Measurements from ENCODE around the gene ZNF576. TPM values are rescaled to one million over a fixed set of nuclear protein-coding genes. Genes with fewer than 3 reads are reported as not detected.
A peak's percentile ranks its signal among the peaks of the same experiment; 100 is the strongest.

Gene ZNF576
- total and polyA plus RNA-seq, 2 donors (not counting 3 experiments of a cell fraction or from before 2014, with no cell fraction given): 19.5 to 27.7 TPM

GRCh38 chr19:43592800-43593350, 3.5 kb upstream of the ZNF576 start:
- Histone ChIP-seq H3K4me3 (replicated peaks in 1 of 3; ENCODE audit: insufficient read depth in 1 of 3, low read depth in 1 of 3, low read length in 3 of 3) (no peak overlapping the region), H3K9me3 (replicated peaks; ENCODE audit: control insufficient read depth, insufficient read depth, low read length) (no peaks in the 10 kb centered on the region), H3K4me1 (ENCODE audit: control insufficient read depth, extremely low read depth, insufficient read depth, low read length) (peaks cover 18% of the 10 kb centered on the region), H3K9ac (replicated peaks; ENCODE audit: extremely low read depth, insufficient read depth, low read length) (no peak overlapping the region), H2AFZ (ENCODE audit: low read depth, low read length) (no peak overlapping the region), H3K79me2 (ENCODE audit: control insufficient read depth, insufficient read depth, low read length) (peaks cover 33% of the 10 kb centered on the region), H4K20me1 (replicated peaks; ENCODE audit: control insufficient read depth, extremely low read depth, insufficient read depth, low read length) (no peaks in the 10 kb centered on the region), H3K36me3 (ENCODE audit: control insufficient read depth in 2 of 2, extremely low read depth in 1 of 2, insufficient read depth in 2 of 2, low read length in 2 of 2) (peaks cover 9 to 27% of the 10 kb centered on the region in 2 experiments), H3K9me1 (replicated peaks; ENCODE audit: control insufficient read depth, extremely low read depth, insufficient read depth, low read length) (no peaks in the 10 kb centered on the region), H3K27me3 (ENCODE audit: control insufficient read depth in 2 of 2, insufficient read depth in 2 of 2, low read length in 2 of 2) (no peaks in the 10 kb centered on the region), H3K4me2 (ENCODE audit: insufficient read depth, low read length) (no peak overlapping the region), H3K27ac (ENCODE audit: insufficient read depth, low read depth, low read length) (no peak overlapping the region)
- no peak for FAIRE-seq
- no peak for DNase-seq (ENCODE audit: low read depth, low spot score)
- ChIA-PET POLR2A (no interaction called here), CTCF (interaction anchor here (0.5 to 5.7 kb wide), 3 partner anchors 38 to 146 kb away, joined by 3 to 158 read pairs (median 4); no protein-coding TSS in a partner anchor)
- dilution Hi-C loops (cut with MboI; ENCODE audit: extremely low pct_ligation_motif_present, low sequenced_read_pairs) (no loop called here), intact Hi-C loops (cut with micrococcal nuclease) (no loop called here)
- TF ChIP-seq GATA2 (IDR thresholded peaks at IDR 0.05; ENCODE audit: insufficient read depth, insufficient read length, low read depth, low read length): no peak
- no TSS peak for BruUV-seq (replicated peaks)

DNA sequence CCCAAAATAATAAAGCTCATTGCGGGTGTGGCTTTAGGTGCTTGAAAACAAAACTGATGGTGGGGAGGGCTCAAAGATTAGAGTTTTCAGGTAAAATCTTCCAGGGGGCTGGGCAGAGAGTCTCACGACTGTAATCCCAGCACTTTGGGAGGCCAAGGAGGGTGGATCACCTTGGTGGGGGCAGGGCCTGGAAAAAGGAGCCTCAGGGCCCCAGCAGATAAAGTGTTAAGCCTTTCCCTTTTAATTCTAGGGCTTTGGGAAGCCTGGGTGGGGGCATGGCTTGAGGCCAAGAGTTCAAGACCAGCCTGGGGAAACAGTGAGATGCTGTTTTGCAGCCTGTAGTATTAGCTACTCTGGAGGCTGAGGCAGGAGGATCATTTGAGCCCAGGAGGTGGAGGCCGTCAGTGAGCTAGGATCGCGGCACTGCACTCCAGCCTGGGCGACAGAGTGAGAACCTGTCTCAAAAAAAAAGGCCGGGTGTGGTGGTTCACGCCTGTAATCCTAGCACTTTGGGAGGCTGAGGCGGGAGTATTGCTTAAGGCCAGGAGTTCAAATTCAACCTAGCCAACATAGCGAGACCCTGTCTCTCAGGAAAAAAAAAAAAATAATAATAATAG, 2.2 kb upstream of the ZNF576 start:
- no peaks in the 10 kb centered on the region for H3K9me1 ChIP-seq (replicated peaks; ENCODE audit: control insufficient read depth, extremely low read depth, insufficient read depth, low read length)
- H2AFZ ChIP-seq (ENCODE audit: low read depth, low read length): no peak overlapping the region
- no peaks in the 10 kb centered on the region for H3K9me3 ChIP-seq (replicated peaks; ENCODE audit: control insufficient read depth, insufficient read depth, low read length)
- TF ChIP-seq POLR2A (IDR thresholded peaks at IDR 0.05; ENCODE audit: low read depth, low read length): no peak
- TF ChIP-seq MYC (IDR thresholded peaks at IDR 0.05; ENCODE audit: low read depth, low read length): no peak
- no peak for TF ChIP-seq JUN (IDR thresholded peaks at IDR 0.05; ENCODE audit: borderline replicate concordance, insufficient read depth, insufficient read length, low read depth)
- TF ChIP-seq GATA2 (IDR thresholded peaks at IDR 0.05; ENCODE audit: insufficient read depth, insufficient read length, low read depth, low read length): no peak
- TF ChIP-seq MAX (IDR thresholded peaks at IDR 0.05; ENCODE audit: insufficient read depth, insufficient read length): no peak
- no peak for TF ChIP-seq POLR2AphosphoS5 (IDR thresholded peaks at IDR 0.05; ENCODE audit: insufficient read depth, low read depth, low read length)
- TF ChIP-seq EZH2 (IDR thresholded peaks at IDR 0.05; ENCODE audit: borderline replicate concordance, low read depth, low read length, severe bottlenecking): no peak
- TF ChIP-seq FOS (IDR thresholded peaks at IDR 0.05; ENCODE audit: borderline replicate concordance, insufficient read depth, low read length): no peak
- TF ChIP-seq, protein P1, sequence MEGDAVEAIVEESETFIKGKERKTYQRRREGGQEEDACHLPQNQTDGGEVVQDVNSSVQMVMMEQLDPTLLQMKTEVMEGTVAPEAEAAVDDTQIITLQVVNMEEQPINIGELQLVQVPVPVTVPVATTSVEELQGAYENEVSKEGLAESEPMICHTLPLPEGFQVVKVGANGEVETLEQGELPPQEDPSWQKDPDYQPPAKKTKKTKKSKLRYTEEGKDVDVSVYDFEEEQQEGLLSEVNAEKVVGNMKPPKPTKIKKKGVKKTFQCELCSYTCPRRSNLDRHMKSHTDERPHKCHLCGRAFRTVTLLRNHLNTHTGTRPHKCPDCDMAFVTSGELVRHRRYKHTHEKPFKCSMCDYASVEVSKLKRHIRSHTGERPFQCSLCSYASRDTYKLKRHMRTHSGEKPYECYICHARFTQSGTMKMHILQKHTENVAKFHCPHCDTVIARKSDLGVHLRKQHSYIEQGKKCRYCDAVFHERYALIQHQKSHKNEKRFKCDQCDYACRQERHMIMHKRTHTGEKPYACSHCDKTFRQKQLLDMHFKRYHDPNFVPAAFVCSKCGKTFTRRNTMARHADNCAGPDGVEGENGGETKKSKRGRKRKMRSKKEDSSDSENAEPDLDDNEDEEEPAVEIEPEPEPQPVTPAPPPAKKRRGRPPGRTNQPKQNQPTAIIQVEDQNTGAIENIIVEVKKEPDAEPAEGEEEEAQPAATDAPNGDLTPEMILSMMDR (IDR thresholded peaks at IDR 0.05; ENCODE audit: extremely low read depth in 1 of 2, insufficient read depth in 1 of 2, low read depth in 1 of 2, low read length in 2 of 2): no peak
- H3K27me3 ChIP-seq (ENCODE audit: control insufficient read depth in 2 of 2, insufficient read depth in 2 of 2, low read length in 2 of 2): no peaks in the 10 kb centered on the region
- ChIA-PET POLR2A (interaction anchor here (0.7 to 1.1 kb wide), 2 partner anchors 58 to 135 kb away, joined by 4 to 6 read pairs; no protein-coding TSS in a partner anchor), CTCF (interaction anchor here (0.8 to 5.7 kb wide), 28 partner anchors 9 to 216 kb away, joined by 3 to 158 read pairs (median 5); partner anchors contain the start of genes PINLYP, XRCC1 and ZNF575)
- DNase-seq (ENCODE audit: low read depth, low spot score) (no peak), FAIRE-seq (no peak)
- peaks cover 12 to 25% of the 10 kb centered on the region in 2 experiments for H3K36me3 ChIP-seq (ENCODE audit: control insufficient read depth in 2 of 2, extremely low read depth in 1 of 2, insufficient read depth in 2 of 2, low read length in 2 of 2)
- peaks cover 40% of the 10 kb centered on the region for H3K79me2 ChIP-seq (ENCODE audit: control insufficient read depth, insufficient read depth, low read length)
- peak overlapping the region in 1 of 3 experiments; percentile 74 for H3K4me3 ChIP-seq (replicated peaks in 1 of 3; ENCODE audit: insufficient read depth in 1 of 3, low read depth in 1 of 3, low read length in 3 of 3)
- peak overlapping the region; percentile 26 for H3K4me2 ChIP-seq (ENCODE audit: insufficient read depth, low read length)
- dilution Hi-C loops (cut with MboI; ENCODE audit: extremely low pct_ligation_motif_present, low sequenced_read_pairs) (no loop called here), intact Hi-C loops (cut with micrococcal nuclease) (no loop called here)
- H4K20me1 ChIP-seq (replicated peaks; ENCODE audit: control insufficient read depth, extremely low read depth, insufficient read depth, low read length): no peaks in the 10 kb centered on the region
- BruUV-seq (replicated peaks): no TSS peak
- no peak overlapping the region for H3K9ac ChIP-seq (replicated peaks; ENCODE audit: extremely low read depth, insufficient read depth, low read length)
- H3K27ac ChIP-seq (ENCODE audit: insufficient read depth, low read depth, low read length): no peak overlapping the region
- H3K4me1 ChIP-seq (ENCODE audit: control insufficient read depth, extremely low read depth, insufficient read depth, low read length): peaks cover 24% of the 10 kb centered on the region

Measured in endothelial cell of umbilical vein (primary cell).